NCI-H226 (cell line): ENCODE measurements around the gene TALDO1.
"Not testable (repeated sequence)": the region's sequence is repeated elsewhere in the genome, so short reads cannot be mapped to it uniquely, and the experiment has no call there.

ENCODE experiments used
- DNase-seq: peaks from one replicate; pipeline ENCODE4 v3.0.0-alpha.2; 2015

TALDO1 gene

DNA sequence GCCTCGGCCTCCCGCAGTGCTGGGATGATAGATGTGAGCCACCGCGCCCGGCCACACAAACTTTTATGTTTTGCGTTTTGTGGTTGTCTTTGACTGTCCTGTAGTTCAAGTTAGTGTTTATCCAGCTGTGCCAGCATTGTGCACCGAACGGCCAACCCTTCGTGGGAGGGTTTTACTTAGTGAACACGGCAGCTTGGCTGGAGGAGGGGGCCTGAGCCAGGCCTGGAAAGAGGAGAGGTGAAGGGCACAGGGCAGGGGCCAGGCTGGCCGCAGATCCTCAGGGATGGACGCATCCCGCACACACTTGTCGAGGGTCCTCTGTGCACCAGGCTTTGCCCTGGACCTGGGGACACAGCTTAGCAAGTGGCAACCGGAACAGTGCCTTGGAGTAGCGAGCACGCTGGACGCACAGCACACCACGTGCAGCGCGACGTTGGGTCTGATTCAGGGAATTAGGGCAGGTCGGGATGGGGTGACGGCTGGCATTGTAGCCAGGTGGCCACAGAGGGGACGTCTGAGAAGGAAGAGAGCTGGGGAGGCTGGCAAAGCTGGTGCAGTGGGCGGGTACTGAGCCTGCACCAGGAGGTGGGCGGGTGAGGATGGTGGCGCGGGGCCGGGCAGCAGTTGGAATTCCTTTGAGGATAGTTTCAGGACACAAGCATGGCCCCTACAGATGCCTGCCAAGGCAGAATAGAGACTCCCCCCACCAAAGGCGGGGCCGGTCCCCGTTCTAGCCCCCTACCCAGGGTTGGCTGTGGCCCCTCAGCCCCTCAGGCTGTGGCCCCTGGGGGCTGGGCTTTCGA is 27.8 kb upstream of the TALDO1 start:
- no peak for DNase-seq

DNA sequence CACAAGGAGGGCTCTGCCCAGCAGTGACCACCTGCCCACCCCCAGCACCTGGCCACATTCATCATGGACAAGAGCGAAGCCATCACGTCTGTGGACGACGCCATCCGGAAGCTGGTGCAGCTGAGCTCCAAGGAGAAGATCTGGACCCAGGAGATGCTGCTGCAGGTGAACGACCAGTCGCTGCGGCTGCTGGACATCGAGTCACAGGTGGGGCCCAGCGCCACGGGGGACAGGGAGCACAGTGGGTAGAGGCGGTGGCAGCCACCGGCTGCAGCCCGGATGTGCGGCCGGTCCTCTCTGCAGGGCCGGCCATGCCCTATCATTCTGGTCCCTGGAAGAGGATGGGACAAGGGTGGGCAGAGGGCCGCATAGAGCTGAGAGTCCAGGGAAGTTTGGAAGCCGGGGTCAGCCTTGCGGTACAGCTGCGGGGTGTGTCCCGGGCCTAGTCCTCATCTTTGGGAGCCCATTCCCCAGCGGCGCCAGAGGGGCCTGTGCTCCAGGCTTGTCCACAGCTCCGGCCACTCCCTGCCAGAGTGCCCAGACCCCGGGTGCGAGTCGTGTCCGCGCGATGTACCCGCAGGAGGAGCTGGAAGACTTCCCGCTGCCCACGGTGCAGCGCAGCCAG is 27.1 kb upstream of the TALDO1 start:
- DNase-seq, result no peak

DNA sequence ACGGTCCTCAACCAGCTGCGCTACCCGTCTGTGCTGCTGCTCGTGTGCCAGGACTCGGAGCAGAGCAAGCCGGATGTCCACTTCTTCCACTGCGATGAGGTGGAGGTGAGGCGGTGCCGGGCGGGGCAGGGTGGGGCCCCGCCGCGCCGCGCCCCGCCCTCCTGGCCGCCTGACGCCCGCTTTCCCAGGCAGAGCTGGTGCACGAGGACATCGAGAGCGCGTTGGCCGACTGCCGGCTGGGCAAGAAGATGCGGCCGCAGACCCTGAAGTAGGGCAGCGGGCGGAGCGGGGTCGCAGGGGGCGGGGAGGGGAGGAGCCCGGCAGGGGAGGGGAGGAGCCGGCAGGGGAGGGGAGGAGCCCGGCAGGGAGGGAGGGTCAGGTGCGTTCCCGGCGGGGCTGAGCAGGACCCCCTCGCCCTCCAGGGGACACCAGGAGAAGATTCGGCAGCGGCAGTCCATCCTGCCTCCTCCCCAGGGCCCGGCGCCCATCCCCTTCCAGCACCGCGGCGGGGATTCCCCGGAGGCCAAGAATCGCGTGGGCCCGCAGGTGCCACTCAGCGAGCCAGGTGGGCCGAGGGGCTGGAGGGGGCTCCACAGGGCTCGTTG is 26.5 kb upstream of the TALDO1 start:
- DNase-seq, result no peak

DNA sequence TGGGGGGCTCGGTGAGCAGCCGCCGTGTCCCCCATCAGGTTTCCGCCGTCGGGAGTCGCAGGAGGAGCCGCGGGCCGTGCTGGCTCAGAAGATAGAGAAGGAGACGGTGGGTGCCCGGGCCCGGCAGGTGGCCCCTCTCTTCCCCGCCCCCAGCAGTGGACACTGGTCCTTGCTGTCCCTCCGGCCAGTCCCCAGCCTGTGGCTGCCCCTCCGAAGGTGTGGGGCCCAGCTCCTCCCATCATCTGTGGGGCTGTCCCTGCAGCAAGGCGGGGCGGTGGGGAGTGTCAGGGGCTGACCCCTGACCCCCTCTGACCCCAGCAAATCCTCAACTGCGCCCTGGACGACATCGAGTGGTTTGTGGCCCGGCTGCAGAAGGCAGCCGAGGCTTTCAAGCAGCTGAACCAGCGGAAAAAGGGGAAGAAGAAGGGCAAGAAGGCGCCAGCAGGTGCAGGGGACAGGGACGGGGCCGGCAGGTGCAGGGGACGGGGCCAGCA is 26.0 kb upstream of the TALDO1 start:
- no peak for DNase-seq

DNA sequence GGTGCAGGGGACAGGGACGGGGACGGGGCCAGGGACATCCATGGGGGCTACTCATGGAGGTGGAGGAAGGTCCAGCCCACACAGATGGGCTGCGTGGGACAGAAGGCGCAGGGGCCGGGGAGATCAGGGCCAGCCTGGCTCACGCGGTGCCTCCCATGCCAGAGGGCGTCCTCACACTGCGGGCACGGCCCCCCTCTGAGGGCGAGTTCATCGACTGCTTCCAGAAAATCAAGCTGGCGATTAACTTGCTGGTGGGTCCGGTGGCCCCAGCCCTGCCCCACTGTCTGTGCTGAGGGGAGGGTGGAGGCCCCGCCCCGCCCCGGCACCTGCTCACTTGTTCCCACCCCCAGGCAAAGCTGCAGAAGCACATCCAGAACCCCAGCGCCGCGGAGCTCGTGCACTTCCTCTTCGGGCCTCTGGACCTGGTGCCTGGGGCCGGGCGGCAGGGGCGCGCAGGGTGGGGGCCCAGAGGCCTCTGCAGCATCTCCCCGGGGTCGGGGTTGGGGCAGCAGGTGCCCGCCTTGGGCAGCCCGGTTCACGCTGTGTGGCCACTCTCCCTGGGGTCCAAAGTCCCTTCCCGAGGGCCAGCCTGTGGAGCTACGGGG is 25.4 kb upstream of the TALDO1 start:
- DNase-seq, result no peak

DNA sequence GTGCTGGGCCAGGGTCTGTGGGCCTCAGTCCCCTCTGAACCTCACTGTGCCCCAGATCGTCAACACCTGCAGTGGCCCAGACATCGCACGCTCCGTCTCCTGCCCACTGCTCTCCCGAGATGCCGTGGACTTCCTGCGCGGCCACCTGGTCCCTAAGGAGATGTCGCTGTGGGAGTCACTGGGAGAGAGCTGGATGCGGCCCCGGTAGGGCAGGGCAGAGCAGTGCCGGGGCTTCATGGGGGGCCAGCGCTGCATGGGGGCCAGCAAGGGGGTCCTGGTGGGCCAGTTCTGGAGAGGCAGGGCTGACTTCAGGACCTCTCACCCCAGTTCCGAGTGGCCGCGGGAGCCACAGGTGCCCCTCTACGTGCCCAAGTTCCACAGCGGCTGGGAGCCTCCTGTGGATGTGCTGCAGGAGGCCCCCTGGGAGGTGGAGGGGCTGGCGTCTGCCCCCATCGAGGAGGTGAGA is 24.9 kb upstream of the TALDO1 start:
- DNase-seq, result no peak

DNA sequence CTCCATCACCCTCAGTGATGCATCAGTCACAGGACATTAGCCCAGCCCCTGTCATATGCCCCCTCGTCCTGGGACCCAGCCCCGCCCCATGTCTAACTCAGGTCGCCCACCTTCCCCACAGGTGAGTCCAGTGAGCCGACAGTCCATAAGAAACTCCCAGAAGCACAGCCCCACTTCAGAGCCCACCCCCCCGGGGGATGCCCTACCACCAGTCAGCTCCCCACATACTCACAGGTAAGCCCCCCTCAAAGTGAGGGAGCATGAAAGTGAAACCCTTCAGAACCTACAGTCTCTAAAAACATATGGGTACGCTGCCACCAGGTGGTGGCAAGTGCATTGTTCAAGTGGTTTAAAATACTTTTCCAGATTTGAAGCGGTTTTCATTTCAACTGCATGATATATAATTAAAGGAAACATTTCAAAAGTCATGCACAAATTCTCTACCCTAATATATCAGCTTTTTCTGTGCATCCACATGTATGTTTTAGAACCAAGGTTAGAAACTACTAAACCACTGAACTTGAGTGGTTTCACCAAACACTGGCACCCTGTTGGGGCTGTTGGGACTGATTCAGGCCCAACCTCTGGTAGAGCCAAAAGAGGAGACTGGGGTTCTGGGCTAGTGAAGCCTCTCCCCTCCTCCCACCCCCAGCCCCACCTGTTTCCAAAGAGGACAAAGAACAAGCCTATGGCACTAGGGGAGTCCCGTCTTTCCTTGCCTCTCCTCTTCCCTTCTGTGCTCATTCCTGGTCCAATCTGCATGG is 24.0 kb upstream of the TALDO1 start:
- DNase-seq, result no peak

DNA sequence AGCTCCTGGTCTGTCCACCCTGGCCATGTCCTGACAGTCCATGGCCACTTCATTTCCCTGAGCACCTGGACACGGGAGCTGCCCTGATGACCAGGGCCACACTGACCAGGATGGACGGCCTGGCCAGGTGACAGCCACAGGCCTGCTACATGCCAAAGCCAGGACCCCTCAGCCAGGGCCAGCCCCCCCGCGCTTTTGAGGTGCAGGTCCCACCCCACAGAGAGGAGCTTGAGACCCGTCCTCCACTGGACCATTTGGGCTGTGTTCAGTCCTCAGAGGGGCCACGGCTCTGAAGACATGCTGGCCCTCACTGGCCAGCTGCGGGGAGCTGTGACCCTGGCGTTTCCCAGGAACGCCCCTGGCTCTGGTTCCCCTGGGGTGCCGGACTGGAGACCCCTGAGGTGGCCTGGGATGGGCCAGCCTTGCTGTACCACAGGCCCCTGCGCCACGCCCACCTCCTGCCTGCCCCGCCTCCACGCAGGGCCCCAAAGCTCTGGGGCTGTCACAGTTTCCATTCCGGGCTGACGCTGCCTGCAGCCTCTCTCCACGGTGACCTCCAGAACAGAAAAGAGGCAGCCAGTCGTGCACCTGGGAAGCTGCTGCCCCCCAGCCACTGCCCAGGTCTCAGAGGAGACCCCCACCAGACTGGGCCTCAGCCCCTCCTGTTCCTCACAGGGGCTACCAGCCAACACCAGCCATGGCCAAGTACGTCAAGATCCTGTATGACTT is 23.1 kb upstream of the TALDO1 start:
- no peak for DNase-seq

DNA sequence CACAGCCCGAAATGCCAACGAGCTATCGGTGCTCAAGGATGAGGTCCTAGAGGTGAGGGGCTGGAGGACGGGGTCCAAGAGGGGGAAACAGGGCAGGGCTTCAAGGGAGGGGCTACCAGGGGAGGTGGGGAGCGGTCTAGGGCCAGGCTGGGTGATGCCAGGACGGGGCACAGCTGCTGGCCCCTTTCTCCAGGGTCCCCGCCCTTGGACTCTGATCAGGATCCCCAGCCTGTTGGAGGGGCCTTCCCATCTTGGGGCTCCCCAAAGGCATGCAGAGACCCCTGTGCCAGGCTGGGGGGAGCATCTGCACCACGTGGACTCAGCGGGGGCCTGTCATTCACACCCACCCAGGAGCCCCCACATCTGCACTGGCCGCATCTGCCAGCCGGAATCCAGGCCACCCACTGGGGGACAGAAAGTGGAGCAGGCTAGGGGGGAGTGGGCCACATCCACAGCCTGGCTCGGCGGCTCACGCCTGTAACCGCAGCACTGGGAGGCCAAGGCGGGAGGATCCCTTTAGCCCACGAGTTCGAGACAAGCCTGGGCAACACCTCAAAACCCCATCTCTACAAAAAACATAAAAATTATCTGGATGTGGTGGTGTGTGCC is 22.4 kb upstream of the TALDO1 start:
- no peak for DNase-seq

DNA sequence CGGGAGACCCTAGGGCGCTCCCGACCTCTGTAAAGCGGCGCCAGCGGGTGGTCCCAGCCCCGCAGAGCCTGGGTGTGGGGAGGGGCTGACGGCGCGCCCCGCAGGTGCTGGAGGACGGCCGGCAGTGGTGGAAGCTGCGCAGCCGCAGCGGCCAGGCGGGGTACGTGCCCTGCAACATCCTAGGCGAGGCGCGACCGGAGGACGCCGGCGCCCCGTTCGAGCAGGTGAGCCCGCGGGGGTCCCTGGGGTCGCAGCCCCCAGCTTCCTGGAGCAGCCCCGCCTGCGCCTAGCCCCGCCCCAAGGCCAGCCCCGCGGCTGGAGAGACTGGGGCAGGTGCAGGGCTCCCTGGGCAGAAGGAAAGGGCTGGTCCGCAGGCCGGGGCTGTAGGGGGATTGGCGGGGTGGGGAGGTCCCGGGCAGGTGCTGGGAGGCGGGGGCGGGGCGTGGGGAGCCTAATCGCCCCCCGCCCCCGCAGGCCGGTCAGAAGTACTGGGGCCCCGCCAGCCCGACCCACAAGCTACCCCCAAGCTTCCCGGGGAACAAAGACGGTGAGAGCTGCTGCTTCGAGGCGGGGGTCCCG is 21.6 kb upstream of the TALDO1 start:
- DNase-seq, result no peak

DNA sequence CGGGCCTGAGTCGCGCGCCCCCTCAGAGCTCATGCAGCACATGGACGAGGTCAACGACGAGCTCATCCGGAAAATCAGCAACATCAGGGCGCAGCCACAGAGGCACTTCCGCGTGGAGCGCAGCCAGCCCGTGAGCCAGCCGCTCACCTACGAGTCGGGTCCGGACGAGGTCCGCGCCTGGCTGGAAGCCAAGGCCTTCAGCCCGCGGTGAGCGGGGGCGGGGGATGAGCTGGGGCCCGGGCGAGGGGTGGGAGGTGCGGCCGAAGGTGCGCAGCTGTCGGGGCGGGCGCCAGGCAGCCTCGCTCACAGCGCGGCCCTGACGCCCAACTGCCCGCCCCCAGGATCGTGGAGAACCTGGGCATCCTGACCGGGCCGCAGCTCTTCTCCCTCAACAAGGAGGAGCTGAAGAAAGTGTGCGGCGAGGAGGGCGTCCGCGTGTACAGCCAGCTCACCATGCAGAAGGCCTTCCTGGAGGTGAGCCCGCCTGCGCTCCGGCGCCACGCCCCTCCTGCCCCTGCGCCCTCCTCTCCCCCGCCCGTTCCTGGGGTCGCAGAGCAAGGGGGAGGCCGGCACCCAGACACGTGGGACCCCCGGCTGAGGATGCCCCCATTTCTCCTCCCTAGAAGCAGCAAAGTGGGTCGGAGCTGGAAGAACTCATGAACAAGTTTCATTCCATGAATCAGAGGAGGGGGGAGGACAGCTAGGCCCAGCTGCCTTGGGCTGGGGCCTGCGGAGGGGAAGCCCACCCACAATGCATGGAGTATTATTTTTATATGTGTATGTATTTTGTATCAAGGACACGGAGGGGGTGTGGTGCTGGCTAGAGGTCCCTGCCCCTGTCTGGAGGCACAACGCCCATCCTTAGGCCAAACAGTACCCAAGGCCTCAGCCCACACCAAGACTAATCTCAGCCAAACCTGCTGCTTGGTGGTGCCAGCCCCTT is 20.7 kb upstream of the TALDO1 start:
- DNase-seq, result peak; percentile 95

DNA sequence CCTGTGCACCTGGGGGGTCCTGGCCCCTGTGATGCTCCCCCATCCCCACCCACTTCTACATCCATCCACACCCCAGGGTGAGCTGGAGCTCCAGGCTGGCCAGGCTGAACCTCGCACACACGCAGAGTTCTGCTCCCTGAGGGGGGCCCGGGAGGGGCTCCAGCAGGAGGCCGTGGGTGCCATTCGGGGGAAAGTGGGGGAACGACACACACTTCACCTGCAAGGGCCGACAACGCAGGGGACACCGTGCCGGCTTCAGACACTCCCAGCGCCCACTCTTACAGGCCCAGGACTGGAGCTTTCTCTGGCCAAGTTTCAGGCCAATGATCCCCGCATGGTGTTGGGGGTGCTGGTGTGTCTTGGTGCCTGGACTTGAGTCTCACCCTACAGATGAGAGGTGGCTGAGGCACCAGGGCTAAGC is 20.0 kb upstream of the TALDO1 start:
- DNase-seq, result no peak

DNA sequence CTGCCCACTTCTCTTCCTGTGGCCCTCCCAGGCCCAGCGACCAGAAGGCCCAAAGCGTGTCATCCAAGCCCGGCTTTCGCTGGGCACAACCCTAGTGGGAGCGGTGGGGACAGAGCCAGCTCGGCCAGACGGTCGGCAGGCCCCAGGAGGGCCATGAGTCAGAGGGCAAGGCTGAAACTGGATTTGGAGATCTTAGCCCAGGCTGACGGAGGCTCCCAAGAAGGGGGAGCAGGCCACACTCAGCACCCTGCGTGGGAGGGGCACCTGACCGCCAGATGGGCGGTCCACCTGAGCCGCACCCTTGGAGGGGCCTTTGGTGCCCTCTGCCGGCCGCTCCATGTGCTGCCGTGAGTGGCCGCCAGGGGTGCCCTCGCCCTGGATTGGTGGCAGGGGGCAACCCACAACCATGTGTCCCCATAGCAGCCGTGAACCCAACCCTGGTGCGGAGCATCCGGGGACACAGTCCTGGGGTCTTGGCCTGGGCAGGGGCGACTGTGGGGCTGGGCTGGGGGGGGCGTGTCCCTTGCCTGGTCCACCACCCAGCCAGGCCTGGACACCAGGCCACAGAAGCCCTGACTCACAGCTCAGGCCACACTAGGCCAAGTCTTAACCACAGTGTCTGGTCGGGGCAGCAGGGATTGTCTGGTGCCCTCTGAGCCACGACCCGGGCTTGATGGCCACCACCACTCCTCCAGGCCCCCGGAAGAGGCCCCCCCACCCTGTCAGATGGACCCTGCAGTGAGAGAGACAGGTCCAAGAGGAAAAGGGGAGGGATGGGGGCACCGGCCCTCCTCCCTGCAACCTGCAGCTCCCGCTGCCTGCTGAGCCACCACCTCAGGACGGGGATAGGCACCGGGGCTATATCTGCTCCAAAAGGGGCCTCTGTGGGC is 19.2 kb upstream of the TALDO1 start:
- peak; percentile 93 for DNase-seq

DNA sequence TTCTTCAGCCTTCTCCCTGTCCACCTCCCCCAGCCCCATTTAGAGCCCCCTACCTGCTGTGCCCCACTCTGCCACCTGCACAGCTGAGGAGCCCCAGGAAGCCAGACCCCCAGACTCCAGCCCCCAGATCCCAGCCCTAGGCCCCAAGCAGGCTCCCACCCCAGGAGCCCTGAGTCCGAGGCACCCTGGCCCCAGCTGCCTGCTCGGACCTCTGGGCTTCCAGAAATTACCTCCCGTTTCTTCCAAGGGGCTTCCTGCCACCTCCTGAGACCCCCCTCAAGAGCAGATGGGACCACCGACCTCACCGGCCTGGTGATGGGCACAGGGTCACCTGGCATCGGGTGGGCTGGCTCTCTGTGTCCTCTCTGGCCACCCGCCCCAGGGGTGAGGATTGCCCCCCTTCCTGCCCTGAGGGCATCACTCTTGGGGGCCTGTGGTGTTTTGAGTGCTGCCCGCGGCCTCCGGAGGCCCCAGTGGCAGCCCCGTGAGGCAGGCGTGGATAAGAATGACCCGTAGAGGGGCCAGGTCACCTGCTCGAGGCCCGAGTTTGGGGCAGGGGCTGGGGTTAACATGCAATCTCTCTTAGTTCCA is 18.3 kb upstream of the TALDO1 start:
- DNase-seq, result no peak

DNA sequence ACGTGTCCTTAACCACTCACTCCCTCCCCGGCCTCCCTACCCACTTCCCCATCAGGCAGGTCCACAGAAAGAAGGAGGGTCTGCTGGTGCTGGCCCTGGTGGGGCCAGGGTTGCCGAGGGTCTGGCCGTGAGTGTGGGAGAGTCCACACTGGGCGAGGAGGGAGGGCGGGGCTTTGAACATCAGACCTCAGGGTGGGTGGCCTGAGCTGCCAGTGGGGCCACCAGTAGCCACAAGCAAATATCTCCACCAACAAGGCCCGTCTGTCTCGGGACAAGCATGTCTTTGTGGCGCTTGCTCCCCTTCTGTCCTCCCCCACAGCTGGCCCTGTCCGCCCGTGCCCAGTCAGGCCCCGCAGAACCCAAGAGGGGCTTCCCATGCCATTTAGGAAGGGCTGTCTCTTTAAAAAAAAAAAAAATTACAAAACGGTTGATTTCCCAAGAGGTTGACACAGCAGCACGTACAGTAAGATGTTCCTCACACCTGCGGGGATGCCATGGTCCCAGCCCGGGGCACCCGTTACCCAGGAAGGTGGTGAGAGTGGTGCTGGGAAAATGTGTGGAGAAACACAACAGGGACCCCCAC is 17.7 kb upstream of the TALDO1 start:
- no peak for DNase-seq

DNA sequence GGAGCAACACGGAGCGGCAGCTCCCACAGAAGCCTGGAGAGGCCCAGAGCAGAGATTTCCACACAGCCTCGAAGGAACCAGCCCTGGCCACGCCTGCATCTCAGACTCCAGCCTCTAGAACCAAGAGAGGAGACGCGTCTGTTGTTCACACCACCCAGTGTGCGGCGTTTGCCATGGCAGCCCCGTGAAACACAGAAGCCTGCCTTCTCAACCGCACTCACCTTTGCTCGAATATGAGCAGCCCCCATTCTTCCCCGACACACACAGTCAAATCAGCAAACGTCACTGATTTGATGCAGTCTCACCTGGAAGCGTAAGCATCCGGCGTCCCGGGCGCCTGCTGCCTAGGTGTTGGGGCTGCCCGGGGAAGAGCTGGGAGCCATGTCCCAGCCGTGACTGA is 14.2 kb upstream of the TALDO1 start:
- no peak for DNase-seq

DNA sequence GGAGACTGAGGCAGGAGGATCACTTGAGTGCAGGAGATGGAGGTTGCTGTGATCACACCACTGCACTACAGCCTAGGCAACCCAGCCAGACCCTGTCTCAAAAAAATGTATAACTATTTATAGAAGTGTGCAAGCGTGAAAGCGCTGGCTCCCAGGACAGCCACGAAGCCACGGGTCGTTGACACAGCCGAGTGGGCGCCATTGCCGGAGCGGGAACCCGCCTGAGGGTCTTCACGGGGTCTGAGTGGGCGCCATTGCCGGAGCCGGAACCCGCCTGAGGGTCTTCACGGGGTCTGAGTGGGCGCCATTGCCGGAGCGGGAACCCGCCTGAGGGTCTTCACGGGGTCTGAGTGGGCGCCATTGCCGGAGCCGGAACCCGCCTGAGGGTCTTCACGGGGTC is 12.7 kb upstream of the TALDO1 start:
- not testable (repeated sequence) for DNase-seq

DNA sequence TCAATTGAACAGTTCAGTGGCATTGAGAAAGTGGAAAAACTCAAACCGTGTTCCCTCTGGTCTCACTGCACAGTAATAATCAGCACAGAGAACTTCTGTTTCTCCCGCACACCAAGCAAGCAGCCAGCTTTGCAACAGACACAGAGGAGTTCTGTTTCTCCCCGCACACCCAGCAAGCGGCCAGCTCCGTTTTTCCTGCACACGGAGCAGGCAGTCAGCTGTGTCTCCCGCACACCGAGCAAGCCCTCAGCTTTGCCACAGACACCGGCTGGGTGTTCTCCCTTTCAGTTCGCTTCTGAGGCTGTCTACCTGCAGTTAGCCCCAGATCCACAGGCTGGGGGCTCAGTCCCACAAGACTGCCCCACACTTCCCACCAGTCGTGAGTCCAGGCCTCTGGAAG is 9.9 kb upstream of the TALDO1 start:
- DNase-seq, result no peak
